ENCODE results near the gene CRISPLD2.
"Not testable (repeated sequence)": the region's sequence is repeated elsewhere in the genome, so short reads cannot be mapped to it uniquely, and the experiment has no call there.

The CRISPLD2 gene

DNA sequence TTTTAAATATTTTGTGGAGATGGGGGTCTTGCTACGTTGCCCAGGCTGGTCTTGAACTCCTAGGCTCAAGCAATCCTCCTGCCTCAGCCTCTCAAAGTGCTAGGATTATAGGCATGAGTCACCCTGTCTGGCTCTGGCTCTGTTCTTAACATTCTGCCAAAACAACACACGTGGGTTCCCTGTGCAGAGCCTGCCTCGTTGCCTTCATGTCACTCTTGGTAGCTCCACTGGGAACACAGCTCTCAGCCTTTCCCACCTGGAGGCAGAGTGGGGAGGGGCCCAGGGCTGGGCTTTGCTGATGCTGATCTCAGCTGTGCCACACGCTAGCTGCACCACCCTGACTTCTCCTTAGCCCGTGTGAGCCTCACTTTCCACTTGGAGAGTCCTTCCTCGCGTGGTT is 19.3 kb downstream of the CRISPLD2 start:
- in situ Hi-C loops (cut with MboI; ENCODE audit: low sequenced_read_pairs), result no loop called here

DNA sequence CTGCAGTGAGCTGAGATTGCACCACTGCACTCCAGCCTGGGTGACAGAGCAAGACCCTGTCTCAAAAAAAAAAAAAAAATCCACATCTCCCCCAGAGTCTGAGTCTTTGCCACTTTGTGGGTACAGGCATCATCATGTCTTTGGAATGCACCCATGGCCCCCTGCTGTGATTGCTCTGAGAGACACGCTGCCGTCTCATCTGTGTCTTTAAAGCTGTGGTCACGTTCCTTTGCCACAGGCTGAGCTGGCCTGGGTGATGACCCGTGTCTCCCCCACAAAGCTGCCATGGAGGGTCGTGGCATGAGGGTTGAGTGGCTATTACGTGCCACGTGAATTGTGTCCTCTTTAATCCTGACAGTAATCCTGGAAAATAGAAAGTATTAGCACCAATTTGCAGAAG is 20.2 kb downstream of the CRISPLD2 start:
- in situ Hi-C loops (cut with MboI; ENCODE audit: low sequenced_read_pairs), result no loop called here

DNA sequence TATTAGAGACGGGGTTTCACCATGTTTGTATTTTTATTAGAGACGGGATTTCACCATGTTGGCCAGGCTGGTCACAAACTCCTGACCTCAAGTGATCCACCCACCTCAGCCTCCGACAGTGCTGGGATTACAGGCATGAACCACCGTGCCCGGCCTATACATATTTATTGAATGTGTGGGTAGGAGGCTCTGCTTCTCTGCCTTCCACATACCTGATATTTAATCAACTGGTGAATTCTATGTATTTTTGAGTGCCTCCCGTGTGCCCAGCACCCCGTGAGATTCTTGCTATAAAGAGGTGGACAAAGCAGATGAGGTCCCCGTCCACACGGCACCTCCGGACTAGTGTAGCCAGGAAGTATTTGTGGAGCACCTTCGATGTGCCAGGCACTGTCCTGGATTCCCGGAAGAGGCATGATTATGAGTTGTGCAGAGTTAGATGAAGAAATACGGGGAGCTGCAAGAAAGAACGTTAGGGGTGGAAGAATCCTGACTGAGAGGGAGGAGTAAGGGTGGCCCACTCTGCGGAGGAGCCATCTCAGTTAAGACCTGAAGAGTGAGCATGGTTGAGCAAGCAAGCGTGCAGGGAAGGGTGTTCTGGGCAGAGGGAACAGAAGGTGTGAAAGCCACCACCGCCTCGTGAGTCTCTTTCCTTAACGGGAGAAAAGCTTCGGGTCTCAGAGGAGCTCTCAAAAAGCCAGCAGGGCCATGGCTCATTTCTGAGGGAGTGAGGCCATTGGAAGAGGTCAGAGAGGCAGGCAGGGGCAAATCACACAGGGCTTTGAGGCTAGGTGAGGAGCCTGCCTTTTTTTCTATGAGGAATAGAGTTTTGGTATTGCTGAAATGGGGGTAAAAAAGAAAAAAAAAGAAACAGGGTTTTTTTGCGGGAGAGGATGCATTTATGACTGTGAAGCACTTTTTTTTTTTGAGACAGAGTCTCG is 21.2 kb downstream of the CRISPLD2 start:
- in situ Hi-C loops (cut with MboI; ENCODE audit: low sequenced_read_pairs), result no loop called here

DNA sequence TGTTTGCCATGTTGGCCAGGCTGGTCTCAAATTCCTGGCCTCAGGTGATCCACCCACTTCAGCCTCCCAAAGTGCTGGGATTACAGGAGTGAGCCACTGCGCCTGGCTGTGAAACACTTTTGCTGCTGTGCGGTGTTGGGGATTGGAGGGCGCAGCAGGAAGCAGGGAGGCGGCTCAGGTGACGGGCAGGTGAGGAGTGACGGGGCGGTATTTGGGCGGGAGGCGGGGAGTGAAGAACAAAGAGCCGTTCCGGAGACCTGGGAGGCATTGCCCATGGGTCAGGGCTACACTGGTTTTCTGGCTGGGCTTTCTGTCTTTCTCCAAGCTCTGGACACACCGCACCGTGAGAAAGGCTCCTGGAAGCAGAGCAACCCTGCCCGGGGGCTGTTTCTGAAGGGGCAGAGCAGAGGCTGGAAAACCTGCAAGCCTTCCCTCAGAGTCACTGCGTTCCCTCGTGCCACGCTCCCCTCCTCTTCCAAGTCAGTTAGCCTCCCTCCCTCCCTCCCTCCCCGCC is 22.1 kb downstream of the CRISPLD2 start:
- in situ Hi-C loops (cut with MboI; ENCODE audit: low sequenced_read_pairs), result no loop called here

DNA sequence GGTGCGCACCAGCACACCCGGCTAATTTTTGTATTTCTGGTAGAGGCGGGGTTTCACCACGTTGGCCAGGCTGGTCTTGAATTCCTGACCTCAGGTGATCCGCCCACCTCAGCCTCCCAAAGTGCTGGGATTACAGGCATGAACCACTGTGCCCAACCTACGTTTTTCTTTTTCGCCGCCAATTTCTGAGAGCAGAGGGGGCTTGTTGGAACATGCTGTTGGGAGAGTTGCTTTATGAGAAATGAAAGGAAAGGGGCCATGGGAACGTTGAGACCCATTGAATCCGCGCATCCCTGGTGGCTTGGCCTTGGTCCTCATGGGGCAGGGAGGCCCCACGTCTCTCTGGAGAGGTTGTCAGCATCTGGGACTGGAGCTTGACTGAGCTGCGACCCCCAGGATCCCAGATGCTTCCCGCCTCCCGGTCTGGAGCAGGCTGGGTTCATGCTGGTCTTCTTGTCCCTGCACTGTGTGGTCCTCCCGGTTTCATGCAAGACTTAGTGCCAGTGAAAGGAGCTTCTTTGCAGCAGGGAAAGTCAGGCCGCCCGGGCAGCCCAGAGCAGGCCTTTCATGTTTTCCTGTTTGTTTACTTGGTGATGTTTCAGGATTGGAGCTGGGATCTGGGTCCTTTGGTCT is 22.8 kb downstream of the CRISPLD2 start:
- in situ Hi-C loops (cut with MboI; ENCODE audit: low sequenced_read_pairs), result no loop called here

DNA sequence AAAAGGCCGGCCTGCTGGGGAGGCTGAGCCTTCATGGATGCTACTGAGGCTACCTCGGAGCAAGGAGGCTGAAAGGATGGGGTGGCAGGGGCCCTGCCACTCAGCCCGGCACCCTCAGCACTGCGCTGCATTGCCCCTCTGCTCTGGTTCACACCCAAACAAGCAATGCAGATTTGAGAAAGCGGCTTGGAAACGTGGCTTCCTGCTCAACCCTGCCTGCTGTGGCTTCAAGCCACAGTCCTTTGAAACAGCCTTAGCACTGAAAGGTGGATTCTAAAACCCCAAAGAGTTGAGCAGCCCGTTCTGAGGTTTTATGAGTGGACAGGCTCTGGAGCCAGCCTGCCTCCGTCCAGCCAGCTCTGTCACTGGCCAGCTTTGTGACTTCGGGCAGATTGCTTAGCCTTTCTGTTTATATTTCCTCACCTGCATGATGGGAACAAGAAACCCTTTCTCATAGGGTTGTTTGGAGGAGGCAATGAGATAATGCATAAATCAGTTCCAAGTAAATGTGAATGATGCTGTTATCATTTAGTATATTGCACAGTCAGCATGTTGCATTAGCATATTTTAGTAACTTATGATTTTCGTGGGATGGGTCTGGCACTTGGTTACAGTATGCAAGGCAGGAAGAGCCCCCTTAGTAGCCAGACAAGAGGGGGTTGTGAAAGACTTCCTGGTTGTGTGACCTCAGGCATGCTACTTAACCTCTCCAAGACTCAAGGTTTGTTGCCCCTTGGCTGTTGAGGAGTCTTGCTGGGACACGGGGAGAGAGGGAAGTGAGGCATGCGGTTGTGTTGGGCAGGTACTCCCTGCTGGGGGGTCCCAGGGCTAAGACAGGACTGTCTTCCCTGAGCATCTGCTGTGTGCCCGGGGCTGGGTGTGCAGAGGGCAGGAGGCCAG is 23.6 kb downstream of the CRISPLD2 start:
- in situ Hi-C loops (cut with MboI; ENCODE audit: low sequenced_read_pairs), result no loop called here

DNA sequence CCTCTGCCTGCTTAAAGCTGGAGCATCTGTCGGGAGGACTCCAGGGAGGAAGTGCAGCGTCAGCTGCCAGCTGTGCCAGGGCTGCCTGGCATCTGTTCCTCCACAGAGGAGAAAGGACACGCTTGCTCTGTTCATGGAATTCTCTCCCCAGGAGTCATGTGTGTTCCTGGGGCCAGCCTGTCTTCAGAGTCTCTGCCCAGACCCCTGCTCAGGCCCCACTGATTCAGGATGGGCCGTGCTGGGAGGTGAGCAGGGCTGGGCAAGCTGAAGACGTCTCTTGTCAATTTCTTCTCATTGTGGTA is 24.2 kb downstream of the CRISPLD2 start:
- in situ Hi-C loops (cut with MboI; ENCODE audit: low sequenced_read_pairs), result no loop called here

DNA sequence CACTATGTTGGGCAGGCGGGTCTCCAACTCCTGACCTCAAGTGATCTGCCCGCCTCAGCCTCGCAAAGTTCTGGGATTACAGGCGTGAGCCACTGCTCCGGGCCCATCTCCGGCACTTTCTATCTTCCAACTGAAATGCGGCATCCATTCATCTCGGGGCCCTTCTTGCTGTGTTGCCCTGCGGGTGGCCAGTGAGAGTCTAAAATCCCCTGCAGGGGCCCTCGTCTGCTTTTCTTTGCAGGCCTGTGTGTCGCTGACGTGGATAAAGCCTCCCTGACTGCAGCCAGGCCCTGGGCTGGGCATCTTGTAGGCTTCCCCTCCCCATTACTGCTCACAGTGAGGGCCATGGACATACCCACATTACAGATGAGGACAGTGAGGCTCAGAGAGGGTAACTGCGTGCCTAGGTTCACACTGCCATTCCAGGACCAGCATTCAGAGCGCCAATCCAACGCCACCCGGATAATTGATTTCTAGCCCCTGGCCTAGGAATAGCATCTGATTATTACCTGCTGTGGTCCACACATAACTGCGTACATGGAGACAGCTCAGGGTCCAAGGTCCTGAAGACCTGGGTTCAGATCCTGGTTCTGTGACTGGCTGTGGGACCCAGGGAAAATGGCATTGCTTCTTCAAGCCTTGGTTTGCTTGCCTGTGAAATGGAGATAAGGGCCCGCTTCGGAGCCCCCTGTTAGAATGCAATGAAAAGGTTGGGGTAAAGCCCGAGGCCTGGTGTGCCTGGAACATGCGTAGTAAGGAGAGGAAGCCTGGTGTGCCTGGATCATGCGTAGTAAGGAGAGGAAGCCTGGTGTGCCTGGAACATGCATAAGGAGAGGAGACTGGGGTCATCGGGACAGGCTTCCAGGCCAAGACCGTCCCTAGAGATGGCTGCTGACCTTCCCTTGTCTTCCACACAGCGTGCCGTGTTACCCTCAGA is 25.0 kb downstream of the CRISPLD2 start:
- in situ Hi-C loops (cut with MboI; ENCODE audit: low sequenced_read_pairs), result no loop called here

DNA sequence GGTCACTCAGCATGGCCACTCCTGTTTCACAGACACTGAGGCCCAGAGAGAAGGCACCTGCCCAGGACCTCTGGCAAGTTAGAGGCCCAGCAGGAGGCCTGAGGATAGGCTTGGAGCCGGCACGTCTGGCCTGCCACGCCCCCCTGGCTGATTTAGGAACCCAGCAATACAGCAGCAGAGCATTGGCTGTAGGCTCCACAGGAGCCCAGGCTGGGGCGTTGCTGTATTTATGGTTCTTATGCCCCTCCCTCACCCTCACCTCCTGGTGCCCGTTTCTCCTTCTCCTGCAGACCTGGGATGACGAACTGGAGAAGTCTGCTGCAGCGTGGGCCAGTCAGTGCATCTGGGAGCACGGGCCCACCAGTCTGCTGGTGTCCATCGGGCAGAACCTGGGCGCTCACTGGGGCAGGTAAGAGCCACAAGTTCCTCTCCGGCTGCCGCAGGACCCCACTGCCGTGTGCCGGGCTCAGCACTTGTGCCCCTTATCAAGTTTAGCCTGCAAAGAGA is 25.8 kb downstream of the CRISPLD2 start:
- in situ Hi-C loops (cut with MboI; ENCODE audit: low sequenced_read_pairs), result no loop called here

DNA sequence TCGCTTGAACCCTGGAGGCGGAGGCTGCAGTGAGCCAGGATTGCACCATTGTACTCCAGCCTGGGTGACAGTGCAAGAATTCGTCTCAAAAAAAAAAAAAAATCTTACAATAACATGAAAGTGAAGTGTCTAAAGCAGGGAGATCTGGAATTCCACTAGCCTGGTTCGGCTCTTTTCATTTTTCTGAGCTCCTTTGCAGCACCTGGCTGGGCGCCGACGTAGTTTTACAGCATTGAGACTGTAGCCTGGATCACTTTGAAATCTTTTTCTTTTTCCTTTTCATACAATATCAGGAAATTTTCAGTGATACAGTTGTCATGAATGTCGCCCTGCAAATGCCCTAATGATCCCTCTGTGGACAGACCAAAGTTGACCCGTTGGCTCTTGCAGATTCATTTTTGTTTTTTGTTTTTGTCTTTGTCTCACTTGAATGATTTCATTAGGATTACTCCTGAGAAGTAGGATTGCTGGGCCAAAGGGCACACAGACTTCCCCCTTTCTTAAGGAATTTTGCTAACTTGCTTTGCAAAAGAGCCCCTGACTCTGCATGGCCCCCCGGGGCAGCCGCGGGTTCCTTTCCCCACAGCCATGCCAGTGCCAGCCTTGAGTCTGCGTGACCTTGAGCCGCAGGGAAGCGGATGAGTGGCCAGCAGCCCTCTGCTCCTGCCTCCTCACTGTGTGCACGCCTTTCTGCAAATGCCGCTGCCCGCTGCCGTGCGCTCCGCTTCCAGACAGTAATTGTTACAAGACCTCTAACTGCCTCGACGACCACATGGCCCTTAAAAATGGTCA is 28.0 kb downstream of the CRISPLD2 start:
- in situ Hi-C loops (cut with MboI; ENCODE audit: low sequenced_read_pairs), result no loop called here

DNA sequence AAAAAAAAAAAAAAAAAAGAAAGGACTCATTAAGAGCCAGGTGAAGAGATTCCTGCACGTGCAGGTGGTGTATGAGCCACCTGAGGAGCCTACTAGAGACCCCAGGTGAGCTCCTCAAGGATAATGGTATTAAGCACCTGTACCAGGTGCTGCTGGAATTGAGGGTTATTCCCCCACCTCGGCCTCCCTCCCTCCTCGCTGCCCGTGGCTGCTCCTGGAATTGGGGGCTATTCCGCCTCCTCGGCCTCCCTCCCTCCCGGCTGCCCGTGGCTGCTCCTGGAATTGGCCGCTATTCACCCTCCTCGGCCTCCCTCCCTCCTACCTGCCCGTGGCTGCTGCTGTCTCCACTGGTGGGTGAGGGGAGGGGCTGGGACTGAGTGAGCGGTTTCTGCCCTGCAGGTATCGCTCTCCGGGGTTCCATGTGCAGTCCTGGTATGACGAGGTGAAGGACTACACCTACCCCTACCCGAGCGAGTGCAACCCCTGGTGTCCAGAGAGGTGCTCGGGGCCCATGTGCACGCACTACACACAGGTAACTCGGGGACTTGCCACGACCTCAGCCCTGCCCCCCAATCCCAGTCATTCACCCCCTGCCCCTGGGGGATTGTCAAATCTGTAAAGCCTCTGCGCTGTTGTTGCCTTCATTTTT is 29.3 kb downstream of the CRISPLD2 start:
- in situ Hi-C loops (cut with MboI; ENCODE audit: low sequenced_read_pairs), result no loop called here

DNA sequence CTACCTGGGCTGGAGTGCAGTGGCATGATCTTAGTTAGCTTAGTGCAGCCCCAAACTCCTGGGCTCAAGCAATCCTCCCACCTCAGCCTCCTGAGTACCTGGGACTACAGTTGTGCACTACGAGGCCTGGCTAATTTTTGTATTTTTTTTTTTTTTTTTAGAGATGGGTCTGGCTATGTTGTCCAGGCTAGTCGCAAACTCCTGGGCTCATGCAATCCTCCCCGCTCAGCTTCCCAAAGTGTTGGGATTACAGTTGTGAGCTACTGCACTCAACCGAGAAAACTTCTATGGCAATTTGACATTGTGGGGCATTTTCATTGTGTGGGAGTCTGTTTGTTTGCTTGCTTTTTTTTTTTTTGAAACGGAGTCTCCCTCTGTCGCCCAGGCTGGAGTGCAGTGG is 30.0 kb downstream of the CRISPLD2 start:
- in situ Hi-C loops (cut with MboI; ENCODE audit: low sequenced_read_pairs), result no loop called here

DNA sequence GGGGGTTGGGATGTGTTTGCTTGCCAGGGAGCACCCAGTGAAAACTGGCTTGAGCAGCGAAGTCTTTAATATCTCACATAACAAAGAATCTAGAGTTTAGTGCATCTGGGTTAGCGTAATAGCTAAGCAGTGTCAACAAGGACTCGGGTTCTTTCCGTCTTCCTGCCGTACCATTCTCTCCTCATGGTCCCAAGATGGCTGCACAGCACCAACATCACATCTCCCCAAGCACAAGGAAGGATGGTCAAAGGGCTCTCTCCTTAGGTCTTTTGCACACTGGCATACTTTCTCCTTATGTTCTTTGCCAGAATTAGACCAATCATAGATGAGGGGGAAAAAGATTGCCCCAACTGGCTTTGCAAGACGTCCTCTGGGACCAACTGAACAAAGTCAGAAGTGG is 30.9 kb downstream of the CRISPLD2 start:
- in situ Hi-C loops (cut with MboI; ENCODE audit: low sequenced_read_pairs), result no loop called here

DNA sequence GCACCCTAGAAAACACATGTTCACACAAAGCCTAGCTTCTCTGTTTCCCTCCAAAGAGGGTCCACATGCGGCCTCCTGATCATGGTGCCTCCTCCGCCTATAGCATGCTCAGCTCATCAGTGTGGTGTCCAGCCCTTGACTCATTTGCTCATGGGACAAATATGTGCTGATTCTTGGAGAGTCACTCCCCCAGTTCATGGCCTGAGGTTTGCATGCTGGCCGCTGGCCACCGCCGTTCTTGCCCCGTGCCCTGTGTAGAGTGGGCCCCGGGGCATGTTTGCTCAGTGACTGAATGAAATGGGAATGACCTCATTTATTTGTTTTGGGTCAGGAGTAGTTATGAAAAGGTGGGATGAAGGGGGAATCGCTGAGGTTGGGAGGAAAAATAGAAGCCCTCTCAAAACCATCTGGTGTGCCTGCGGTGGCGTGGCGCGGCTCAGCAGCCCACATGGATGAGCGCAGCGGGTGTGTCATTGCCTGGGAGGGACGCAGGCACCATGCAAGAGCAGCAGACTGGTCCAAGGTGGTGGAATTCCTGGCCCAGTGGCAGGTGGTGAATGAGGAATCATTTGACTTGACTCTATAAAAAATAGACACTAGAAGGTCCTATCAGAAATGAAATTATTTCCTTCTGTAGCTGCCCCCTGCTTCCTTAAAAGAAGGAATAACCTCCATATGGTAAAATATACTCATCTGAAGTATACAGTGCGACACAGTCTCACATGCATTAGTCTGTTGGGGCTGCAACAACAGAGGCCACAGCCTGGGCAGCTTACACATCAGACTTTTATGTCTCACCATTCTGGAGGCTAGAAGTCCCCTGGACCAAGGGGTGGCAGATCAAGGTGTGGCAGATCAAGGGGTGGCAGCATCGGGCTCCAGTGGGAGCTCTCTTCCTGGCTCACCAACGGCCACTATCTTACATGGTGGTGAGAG is 31.7 kb downstream of the CRISPLD2 start:
- in situ Hi-C loops (cut with MboI; ENCODE audit: low sequenced_read_pairs), result no loop called here

DNA sequence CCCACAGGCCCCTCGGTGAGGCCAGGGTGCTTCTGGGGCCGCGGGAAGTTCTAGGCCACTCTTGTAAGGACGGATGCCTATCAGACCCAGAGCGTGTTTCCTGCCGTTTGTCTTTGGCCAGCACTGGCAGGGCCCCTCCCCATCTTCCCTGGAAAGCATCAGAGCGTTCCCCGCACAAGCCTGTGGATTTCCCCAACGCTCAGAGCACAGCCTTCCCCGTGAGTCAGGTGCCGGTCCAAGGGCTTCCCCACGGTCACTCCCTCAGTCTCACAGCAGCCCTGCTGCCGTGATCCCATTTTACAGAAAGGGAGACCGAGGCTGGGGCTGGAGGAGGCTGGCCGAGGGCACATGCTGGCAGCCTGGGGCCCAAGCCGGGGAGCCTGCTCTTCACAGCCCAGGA is 33.7 kb downstream of the CRISPLD2 start:
- in situ Hi-C loops (cut with MboI; ENCODE audit: low sequenced_read_pairs), result no loop called here

DNA sequence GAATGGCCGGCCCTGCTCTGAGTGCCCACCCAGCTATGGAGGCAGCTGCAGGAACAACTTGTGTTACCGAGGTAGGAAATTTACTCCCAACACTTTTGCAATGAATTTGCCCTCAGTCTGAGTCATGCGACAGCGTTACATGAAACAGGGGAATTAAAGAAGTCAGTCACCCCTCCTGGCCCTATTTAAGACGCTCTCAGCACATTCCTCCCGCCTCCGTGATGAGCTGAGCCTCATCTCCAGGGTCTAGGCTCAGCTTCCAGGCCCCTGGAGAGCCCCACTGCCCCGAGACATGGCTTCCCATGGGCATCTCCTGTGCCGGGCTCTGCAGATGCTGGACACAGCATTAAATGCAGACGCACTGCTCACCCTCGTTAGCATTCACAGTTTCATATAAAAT is 35.0 kb downstream of the CRISPLD2 start:
- in situ Hi-C loops (cut with MboI; ENCODE audit: low sequenced_read_pairs), result no loop called here

DNA sequence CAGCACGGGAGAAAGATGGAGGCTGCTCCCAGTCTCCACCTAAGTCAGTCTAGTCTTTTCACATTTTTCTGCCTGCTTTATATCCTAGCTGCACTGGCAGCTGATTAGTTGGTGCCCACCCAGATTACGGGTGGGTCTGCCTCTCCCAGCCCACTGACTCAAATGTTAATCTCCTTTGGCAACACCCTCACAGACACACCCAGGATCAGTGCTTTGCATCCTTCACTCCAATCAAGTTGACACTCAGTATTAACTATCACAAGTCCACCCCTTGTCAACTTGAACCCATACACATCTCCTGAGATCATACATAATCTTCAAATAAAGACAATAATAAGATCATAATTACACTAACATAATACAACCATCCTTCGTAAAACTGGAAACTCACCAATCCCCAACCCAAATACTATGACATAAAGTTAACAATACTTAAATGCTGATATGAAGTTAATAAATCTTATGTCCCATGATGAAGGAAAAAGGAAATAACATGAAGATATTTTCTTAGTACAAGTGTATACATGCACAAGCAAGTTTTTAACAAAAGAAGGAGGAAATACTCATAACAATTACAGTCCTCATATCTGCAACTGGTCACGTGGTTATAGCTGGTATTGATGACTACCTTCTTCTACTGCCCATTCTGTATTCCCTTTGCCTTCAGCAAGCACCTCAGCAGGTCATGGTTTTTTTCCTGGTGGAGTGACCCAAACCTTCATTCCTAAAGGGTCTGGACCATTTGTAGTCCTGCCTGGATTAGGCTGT is 35.8 kb downstream of the CRISPLD2 start:
- in situ Hi-C loops (cut with MboI; ENCODE audit: low sequenced_read_pairs), result not testable (repeated sequence)
